K562 (cell line): ENCODE data around the gene ASMTL. TPM values are rescaled to one million over a fixed set of nuclear protein-coding genes. Genes with fewer than 3 reads are reported as not detected.
"Not testable (repeated sequence)": the region's sequence is repeated elsewhere in the genome, so short reads cannot be mapped to it uniquely, and the experiment has no call there.

ENCODE experiments used
- ATAC-seq: fragments of 200-7000 bp; cut with Tn5 transposase; 3 replicates; pipeline ENCODE4 v1.9.1; 2020; ENCODE audit warnings: moderate library complexity
- BruUV-seq: library from RNA; stranded (reverse); fragments of 400-500 nt; replicated peaks from 2 replicates; lab custom pipeline; 2021; lab: Mats Ljungman, UMichigan
- CTCF ChIA-PET: fragments of 300-600 bp; formaldehyde crosslinking; extraction: SDS; loops from one replicate; lab custom pipeline; 2021; ENCODE audit warnings: low intra/inter-chr PET ratio; lab: Yijun Ruan, JAX
- POLR2A ChIA-PET: fragments of 300-600, 350-650 bp; sonication (Branson Sonifier 250); formaldehyde crosslinking; extraction: SDS; loops from one replicate; lab custom pipeline; 2021; ENCODE audit warnings: antibody characterized with exemption, inconsistent platforms; lab: Yijun Ruan, JAX
- DNase-seq, 4 experiments: peaks; one replicate each; pipeline versions ENCODE4 v3.0.0 to v3.0.0-alpha.2; 2011 to 2018; ENCODE audit warnings: low spot score in 3 of 4, mixed read lengths in 3 of 4; ENCODE audit errors: extremely low read depth in 1 of 4
- FAIRE-seq: peaks from 2 replicates; lab custom pipeline; 2011; peaks lifted over from hg19 to GRCh38; lab: Jason Lieb, UNC
- H2AFZ ChIP-seq: 2 replicates; pipeline ENCODE4 v1.6.0; 2011; ENCODE audit warnings: low read depth, low read length, control low read depth, inconsistent platforms
- H3K27ac ChIP-seq: fragments of 200-600 bp; 3 replicates; pipeline ENCODE4 v1.8.0; 2011; ENCODE audit warnings: low read depth, mild to moderate bottlenecking, control low read depth, inconsistent platforms, low read length, moderate library complexity, mixed read lengths; ENCODE audit errors: extremely low read depth
- H3K27me3 ChIP-seq, 2 experiments: fragments of 300-600 bp in 1 of 2; 2 replicates in 1 of 2; 3 replicates in 1 of 2; pipeline versions ENCODE4 v1.6.0 to v1.8.0; 2011; ENCODE audit warnings: inconsistent platforms in 2 of 2, low read length in 2 of 2, mild to moderate bottlenecking in 1 of 2, mixed read lengths in 1 of 2, moderate library complexity in 1 of 2; ENCODE audit not compliant: control insufficient read depth in 2 of 2, insufficient read depth in 2 of 2
- H3K36me3 ChIP-seq: fragments of 300-600 bp; 3 replicates; pipeline ENCODE4 v1.8.0; 2011; ENCODE audit warnings: mild to moderate bottlenecking, low read length, inconsistent platforms; ENCODE audit not compliant: control insufficient read depth, insufficient read depth
- H3K4me1 ChIP-seq, 2 experiments: fragments of 200-600 bp in 1 of 2; replicated peaks in 1 of 2; 2 replicates in 1 of 2; 3 replicates in 1 of 2; pipeline versions ENCODE4 v1.5.1 to v1.8.0; 2011; ENCODE audit warnings: inconsistent platforms in 2 of 2, low read length in 2 of 2, mild to moderate bottlenecking in 1 of 2, mixed read lengths in 1 of 2, moderate library complexity in 1 of 2; ENCODE audit not compliant: control insufficient read depth in 2 of 2, insufficient read depth in 2 of 2
- H3K4me2 ChIP-seq: 2 replicates; pipeline ENCODE4 v1.6.1; 2011; ENCODE audit warnings: low read length, control low read depth, inconsistent platforms, mixed read lengths; ENCODE audit not compliant: insufficient read depth
- H3K4me3 ChIP-seq: fragments of 200-600 bp; sonication (generic), shearing (Covaris generic); 2 replicates; pipeline ENCODE4 v1.5.1; 2016; ENCODE audit warnings: control low read depth, inconsistent platforms
- H3K79me2 ChIP-seq: fragments of 200-600 bp; 3 replicates; pipeline ENCODE4 v1.8.0; 2011; ENCODE audit warnings: low read length, inconsistent platforms; ENCODE audit not compliant: control insufficient read depth, insufficient read depth
- H3K9ac ChIP-seq, 2 experiments: 2 replicates each; pipeline versions ENCODE4 v1.6.0 to v1.6.1; 2011; ENCODE audit warnings: low read depth in 2 of 2, low read length in 2 of 2, control low read depth in 1 of 2, inconsistent platforms in 1 of 2, mild to moderate bottlenecking in 1 of 2, mixed read lengths in 1 of 2; ENCODE audit not compliant: insufficient read depth in 1 of 2
- H3K9me1 ChIP-seq: one replicate; pipeline ENCODE4 v1.6.0; 2011; ENCODE audit warnings: inconsistent platforms, mild to moderate bottlenecking, low read length, moderate library complexity; ENCODE audit not compliant: control insufficient read depth, insufficient read depth
- H3K9me3 ChIP-seq: replicated peaks from 2 replicates; pipeline ENCODE4 v1.5.1; 2011; ENCODE audit warnings: low read depth, low read length, inconsistent platforms; ENCODE audit not compliant: control insufficient read depth, insufficient read depth
- H4K20me1 ChIP-seq: replicated peaks from 2 replicates; pipeline ENCODE4 v1.6.1; 2011; ENCODE audit warnings: low read length, inconsistent platforms, mixed read lengths; ENCODE audit not compliant: control insufficient read depth, insufficient read depth
- ZNF24 ChIP-seq: fragments of 450-650 bp; IDR thresholded peaks from 2 replicates; pipeline ENCODE4 v1.6.1; 2016
- WGBS: fragments of 100-300 bp; shearing (Covaris generic); methylation state at CpG from one replicate; pipeline ENCODE4 v1.1.6; 2016; ENCODE audit warnings: low coverage, mixed read lengths; ENCODE audit not compliant: insufficient coverage; ENCODE audit errors: missing lambda C conversion rate; 5-methylcytosine and 5-hydroxymethylcytosine counted together
- in situ Hi-C: fragments of 300-500 bp; cut with MboI; formaldehyde crosslinking; loops from 4 replicates; pipeline ENCODE4 v1.15.0; 2018; ENCODE audit warnings: inconsistent platforms, mixed read lengths
- intact Hi-C: fragments of 100-400 bp; cut with micrococcal nuclease; formaldehyde crosslinking; loops from 2 replicates; pipeline ENCODE4 v1.14.2; 2022
- polyA plus RNA-seq, 8 experiments: library from polyadenylated mRNA; depleted of rRNA in 4 of 8; stranded (reverse) in 5 of 8; unstranded in 3 of 8; fragments of >200 nt; fragmentation: Nextera tagmentation in 2 of 8; fragmentation: Illumina TruSeq in 1 of 8; extraction: Ambion mirVana in 2 of 8; extraction: Trizol in 1 of 8; gene quantifications; 2 replicates each; pipeline versions ENCODE4 v1.2.1 to v1.2.3, GENCODE V29; 2011 to 2014; ENCODE audit warnings: inconsistent platforms in 1 of 8, missing spikeins in 1 of 8
- total RNA-seq, 7 experiments: library from RNA; depleted of rRNA in 6 of 7; stranded (reverse); fragments of >200 nt in 6 of 7; fragmentation: Illumina TruSeq in 2 of 7; extraction: Trizol in 2 of 7; gene quantifications; 2 replicates each; pipeline versions ENCODE4 v1.2.1 to v1.2.3, GENCODE V29; 2011 to 2021; ENCODE audit warnings: low replicate concordance in 1 of 7

Gene ASMTL
- total and polyA plus RNA-seq, 9 of the 15 experiments (the other 6 are each of a cell fraction or from before 2014, with no cell fraction given): 0.56 to 20.6 (median 7.6) TPM

GRCh38 chrX:1490723-1491122 lies 38.0 kb upstream of the ASMTL start:
- H3K9me3 ChIP-seq, H3K9me1 ChIP-seq, H3K36me3 ChIP-seq, H3K4me3 ChIP-seq, H3K9ac ChIP-seq, BruUV-seq, H3K27me3 ChIP-seq, CTCF ChIA-PET, ATAC-seq, H3K27ac ChIP-seq, DNase-seq, POLR2A ChIA-PET, H3K4me2 ChIP-seq, intact Hi-C loops, in situ Hi-C loops, FAIRE-seq, H4K20me1 ChIP-seq, H2AFZ ChIP-seq, H3K79me2 ChIP-seq: not testable (repeated sequence)
- TF ChIP-seq ZNF24: peak; percentile 85
- 0% methylated on average over 1 of the region's 1 CpG for WGBS
- H3K4me1 ChIP-seq: peaks cover 0 to 10% of the 10 kb centered on the region in 2 experiments; a peak in 4 of 5 replicates

- BruUV-seq, FAIRE-seq, H3K79me2 ChIP-seq, H3K9me1 ChIP-seq, intact Hi-C loops, H3K4me2 ChIP-seq, H3K9me3 ChIP-seq, H2AFZ ChIP-seq, H3K9ac ChIP-seq, H3K27ac ChIP-seq, ATAC-seq, POLR2A ChIA-PET, H3K4me3 ChIP-seq, CTCF ChIA-PET, H4K20me1 ChIP-seq, H3K36me3 ChIP-seq, H3K27me3 ChIP-seq, DNase-seq, in situ Hi-C loops: not testable (repeated sequence)
- WGBS: 35% methylated on average over 4 of the region's 5 CpGs
- peak; percentile 72 for TF ChIP-seq ZNF24
- H3K4me1 ChIP-seq: peaks cover 0 to 10% of the 10 kb centered on the region in 2 experiments; a peak in 4 of 5 replicates
Measured at GRCh38 chrX:1489354-1489753, 36.6 kb upstream of the ASMTL start.
